ENCODE measurements around the gene FARP2.

GRCh38 chr2:241437179-241437578, 81.1 kb downstream of the FARP2 start:
- no peak for TF ChIP-seq CTCF (conservative IDR thresholded peaks at IDR 0.05; ENCODE audit: low read depth, low read length)
- no peak for TF ChIP-seq EZH2 (IDR thresholded peaks at IDR 0.05; ENCODE audit: low read length, unreplicated experiment)

All from PC-3 (cell line).